Muscle layer of colon (tissue), 2 donors: Measurements from ENCODE around the gene ARPC2.
A peak's percentile ranks its signal among the peaks of the same experiment; 100 is the strongest.

ENCODE experiments used
- H3K27ac ChIP-seq: one replicate; pipeline ENCODE4 v1.7.0; 2013; ENCODE audit warnings: low read depth, mild to moderate bottlenecking, low read length, moderate library complexity
- H3K27me3 ChIP-seq, 2 donors: one replicate each; pipeline ENCODE4 v1.7.0; 2013; ENCODE audit warnings: low read length in 2 of 2, mild to moderate bottlenecking in 2 of 2; ENCODE audit not compliant: insufficient read depth in 2 of 2, control insufficient read depth in 1 of 2
- H3K36me3 ChIP-seq: one replicate; pipeline ENCODE4 v1.7.0; 2013; ENCODE audit warnings: mild to moderate bottlenecking, low read length; ENCODE audit not compliant: insufficient read depth
- H3K4me1 ChIP-seq: one replicate; pipeline ENCODE4 v1.7.0; 2013; ENCODE audit warnings: mild to moderate bottlenecking, low read length; ENCODE audit not compliant: insufficient read depth
- H3K4me3 ChIP-seq, 2 donors: one replicate each; pipeline ENCODE4 v1.7.0; 2013; ENCODE audit warnings: low read length in 2 of 2, low read depth in 1 of 2, mild to moderate bottlenecking in 1 of 2, moderate library complexity in 1 of 2
- H3K9ac ChIP-seq: one replicate; pipeline ENCODE4 v1.7.0; 2013; ENCODE audit warnings: low read length
- H3K9me3 ChIP-seq: one replicate; pipeline ENCODE4 v1.7.0; 2013; ENCODE audit warnings: mild to moderate bottlenecking, low read length
- donor health status: abdominal sarcoma.
- donor health status: Adenocarcinoma of cecum.

The ARPC2 gene

DNA sequence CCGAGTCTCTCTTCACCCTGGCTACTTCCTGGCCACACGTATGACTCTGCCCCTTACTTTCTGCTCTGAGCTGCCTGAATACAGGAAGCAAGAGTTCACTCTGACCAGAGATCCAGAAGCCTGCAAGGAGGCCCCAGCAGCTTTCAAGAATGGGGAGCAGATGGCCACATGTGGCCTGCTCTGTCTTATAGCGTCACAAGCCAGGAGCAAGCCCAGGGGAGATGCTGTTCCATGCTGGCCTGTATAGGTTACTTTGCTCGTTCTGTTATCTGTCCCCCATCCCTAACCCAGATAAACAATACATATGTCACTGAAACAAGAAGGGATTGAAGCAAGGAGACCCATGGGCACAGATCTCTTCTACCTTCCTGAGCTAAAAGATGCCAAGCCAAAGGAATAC is 57.6 kb downstream of the ARPC2 start:
- peaks cover 62% of the 10 kb centered on the region for H3K36me3 ChIP-seq
- H3K27me3 ChIP-seq = no peaks in the 10 kb centered on the region
- no peak overlapping the region for H3K9ac ChIP-seq
- no peak overlapping the region for H3K27ac ChIP-seq
- no peaks in the 10 kb centered on the region for H3K9me3 ChIP-seq
- peaks cover 24% of the 10 kb centered on the region for H3K4me1 ChIP-seq
- H3K4me3 ChIP-seq = no peak overlapping the region

DNA sequence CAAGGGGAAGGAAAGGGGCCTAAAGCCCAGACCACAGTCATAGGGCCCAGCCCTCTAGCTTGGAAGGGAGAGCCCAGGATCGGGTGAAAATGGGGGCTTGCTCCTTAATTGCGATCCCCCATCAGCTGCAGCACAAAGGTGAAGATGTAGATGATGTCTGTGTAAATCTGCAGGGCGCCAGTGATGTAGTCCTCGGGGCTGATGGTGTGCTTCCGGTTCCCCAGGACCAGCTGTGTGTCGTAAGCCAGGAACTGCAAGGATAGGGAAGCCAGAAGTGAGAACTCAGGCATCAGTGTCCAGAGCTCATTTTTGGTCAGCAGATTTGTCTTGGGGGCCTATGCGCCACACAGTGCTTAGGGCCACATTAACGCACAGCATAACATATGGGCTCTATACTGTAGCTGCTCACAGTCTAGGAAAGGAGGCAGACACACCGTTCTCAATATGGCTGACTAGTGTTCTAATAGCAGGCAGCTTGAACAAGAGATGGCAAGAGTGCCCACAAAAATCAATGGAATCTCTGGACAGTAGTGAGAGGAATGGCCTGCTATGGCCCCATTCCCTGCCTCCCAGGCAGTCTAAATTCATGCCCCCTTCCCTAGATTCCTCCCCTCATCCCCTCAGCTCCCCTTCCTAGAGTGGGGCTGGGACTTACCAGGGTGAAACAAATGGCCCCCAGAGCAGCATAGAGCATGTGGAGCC is 58.5 kb downstream of the ARPC2 start:
- H3K27me3 ChIP-seq = no peaks in the 10 kb centered on the region
- no peak overlapping the region for H3K9ac ChIP-seq
- H3K4me3 ChIP-seq = no peak overlapping the region
- peaks cover 25% of the 10 kb centered on the region for H3K4me1 ChIP-seq
- peaks cover 71% of the 10 kb centered on the region for H3K36me3 ChIP-seq
- no peaks in the 10 kb centered on the region for H3K9me3 ChIP-seq
- peak overlapping the region; percentile 45 for H3K27ac ChIP-seq

DNA sequence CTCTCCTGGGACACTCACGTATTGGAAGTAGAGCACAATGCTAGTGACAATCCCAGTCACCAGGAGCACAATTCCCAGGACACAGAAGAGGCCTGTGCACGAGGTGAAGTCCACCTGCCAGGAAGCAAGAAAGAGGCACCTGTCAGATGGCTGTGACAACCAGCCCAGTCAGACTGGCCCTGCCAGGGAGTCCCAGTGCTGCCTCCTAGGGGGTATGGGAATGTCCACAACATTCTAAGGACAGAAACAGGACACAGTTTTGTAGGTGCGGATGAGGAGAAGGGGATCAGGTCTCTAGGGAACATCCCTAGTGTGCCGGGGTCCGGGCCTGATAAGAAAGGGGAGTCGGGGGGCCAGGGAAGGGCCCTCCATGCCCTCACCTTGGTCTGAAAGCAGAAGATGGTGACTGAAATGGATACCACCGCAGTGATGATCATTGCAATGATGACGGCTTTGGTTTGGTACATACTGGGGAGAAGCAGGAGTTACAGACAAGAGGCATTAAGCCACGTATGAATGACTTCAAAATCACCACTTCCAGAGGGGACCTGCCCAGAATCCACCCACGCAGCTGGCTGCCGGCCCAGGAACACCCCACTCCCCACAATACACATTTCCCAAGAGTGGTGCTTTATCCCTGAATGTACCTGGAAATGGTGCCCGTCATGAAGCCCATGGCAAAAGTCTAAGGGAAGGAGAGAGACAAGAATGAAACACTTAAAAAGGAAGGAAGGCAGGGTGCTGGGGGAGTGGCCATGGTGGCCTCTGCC is 60.2 kb downstream of the ARPC2 start:
- Histone ChIP-seq H3K4me3 (no peak overlapping the region), H3K9me3 (no peaks in the 10 kb centered on the region), H3K9ac (no peak overlapping the region), H3K27me3 (no peaks in the 10 kb centered on the region), H3K4me1 (peaks cover 24% of the 10 kb centered on the region), H3K27ac (peak overlapping the region; percentile 22), H3K36me3 (peaks cover 83% of the 10 kb centered on the region)

DNA sequence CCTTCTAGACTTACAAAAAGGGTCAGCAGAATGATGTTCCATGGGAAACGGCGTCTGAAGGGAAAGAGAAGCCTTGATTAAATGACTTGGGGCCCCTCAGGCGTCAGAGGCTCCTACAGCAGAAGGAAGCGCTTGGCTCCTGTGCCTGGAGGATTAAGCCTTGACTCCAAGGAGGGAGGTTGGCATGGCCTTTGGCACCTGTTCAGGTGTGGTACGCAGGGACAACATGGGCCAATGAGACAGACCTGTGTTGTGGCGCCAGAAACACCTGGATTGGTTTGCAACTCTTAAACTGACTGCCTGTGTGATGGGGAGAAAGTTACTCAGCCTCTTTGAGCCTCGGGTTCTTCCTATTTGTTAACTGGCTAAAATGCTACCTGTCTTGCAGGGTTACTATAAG is 60.9 kb downstream of the ARPC2 start:
- H3K9ac ChIP-seq = no peak overlapping the region
- H3K4me3 ChIP-seq = no peak overlapping the region
- H3K27me3 ChIP-seq = no peaks in the 10 kb centered on the region
- H3K27ac ChIP-seq = no peak overlapping the region
- H3K4me1 ChIP-seq = peaks cover 24% of the 10 kb centered on the region
- H3K36me3 ChIP-seq = peaks cover 83% of the 10 kb centered on the region
- H3K9me3 ChIP-seq = no peaks in the 10 kb centered on the region

DNA sequence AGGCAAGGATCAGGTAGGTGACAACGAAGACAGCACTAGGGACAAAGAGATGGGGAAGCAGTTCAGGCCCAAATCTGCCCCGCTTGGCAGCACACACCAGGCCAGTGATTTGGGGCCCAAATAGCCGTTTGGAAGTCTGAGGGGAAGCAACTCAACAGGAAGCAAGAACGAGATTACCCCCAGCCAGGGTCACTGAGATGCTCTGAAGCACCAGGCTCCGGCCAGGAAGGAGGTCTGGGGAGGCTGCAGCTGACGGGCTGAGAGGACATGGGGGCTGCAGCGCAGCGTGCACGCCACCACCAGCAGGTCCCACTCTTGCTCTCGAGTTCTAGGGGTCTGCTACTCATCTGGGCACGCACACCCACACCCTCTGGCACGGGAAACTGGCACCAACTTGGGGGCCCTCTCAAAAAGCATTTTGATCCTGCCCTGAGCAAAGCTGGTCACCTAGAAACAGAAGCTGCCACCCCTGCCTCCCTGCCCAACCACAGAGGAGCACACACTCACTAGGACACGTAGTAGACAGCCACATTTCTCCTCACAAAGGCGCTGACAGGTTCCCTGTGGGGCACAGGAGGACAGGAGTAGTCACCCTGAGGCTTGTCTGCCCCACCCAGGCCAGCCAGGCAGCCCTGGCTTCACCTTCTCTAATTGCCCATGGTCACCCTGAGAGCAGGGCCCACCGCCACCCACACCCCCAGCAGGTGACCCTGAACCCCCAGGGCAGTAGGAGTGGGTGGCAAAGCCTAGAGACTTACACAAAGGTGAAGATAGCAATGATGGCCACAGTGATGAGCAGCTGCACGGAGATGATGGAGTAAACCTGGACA is 61.8 kb downstream of the ARPC2 start:
- Histone ChIP-seq H3K4me1 (peaks cover 29% of the 10 kb centered on the region), H3K9me3 (no peaks in the 10 kb centered on the region), H3K27ac (no peak overlapping the region), H3K4me3 (no peak overlapping the region), H3K36me3 (peaks cover 80% of the 10 kb centered on the region), H3K27me3 (no peaks in the 10 kb centered on the region), H3K9ac (no peak overlapping the region)

DNA sequence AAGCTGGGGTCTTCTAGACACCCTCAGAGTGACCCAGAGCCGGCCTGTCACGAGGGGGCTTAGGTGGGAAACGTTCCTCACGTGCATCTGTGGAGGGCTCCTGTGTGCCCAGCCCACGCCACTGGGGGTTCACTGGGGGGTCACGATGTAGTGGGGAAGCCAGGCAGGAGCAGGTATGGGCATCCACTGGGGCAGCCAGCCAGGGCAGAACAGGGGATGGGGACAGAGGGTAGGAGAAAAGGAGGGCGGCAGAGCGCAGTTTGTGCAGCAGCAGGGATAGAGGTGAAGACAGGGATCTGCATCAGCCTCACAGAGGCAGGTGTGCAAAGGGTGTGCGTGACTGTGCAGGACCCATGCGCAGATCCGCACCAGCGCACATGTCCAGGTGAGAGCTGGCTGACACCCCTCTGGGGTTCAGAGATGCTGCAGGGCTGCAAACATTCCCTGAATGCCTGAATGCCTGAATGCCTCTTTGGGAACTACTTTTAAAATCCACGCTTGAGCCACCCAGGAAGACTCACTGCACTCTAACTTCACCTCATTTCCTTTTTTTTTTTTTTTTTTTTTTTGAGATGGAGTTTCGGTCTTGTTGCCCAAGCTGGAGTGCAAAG is 63.4 kb downstream of the ARPC2 start:
- Histone ChIP-seq H3K4me3 (no peak overlapping the region), H3K27me3 (no peaks in the 10 kb centered on the region), H3K36me3 (peaks cover 64% of the 10 kb centered on the region), H3K9ac (no peak overlapping the region), H3K27ac (no peak overlapping the region), H3K9me3 (no peaks in the 10 kb centered on the region), H3K4me1 (peaks cover 46% of the 10 kb centered on the region)

DNA sequence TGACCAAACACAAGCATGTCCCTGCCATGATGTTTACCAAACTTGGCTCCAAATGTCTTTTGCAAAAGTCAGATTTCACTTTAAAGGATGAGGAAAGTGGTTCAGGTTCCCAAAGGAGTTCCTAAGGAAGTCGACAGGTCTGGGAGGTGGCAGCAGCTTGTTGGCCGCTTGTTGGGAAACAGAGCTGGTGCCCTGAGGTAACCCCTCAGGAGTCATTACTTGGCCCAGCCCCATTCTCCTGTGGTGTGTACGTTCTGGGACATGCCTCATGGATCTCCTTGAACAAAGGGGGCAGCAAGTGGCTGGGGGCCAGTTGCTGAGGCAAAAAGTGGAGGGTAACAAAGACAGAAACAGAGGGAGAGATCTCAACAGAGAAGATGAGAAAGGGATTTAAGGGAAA is 64.5 kb downstream of the ARPC2 start:
- no peak overlapping the region for H3K4me3 ChIP-seq
- H3K27ac ChIP-seq = peak overlapping the region; percentile 74
- no peaks in the 10 kb centered on the region for H3K27me3 ChIP-seq
- H3K4me1 ChIP-seq = peaks cover 56% of the 10 kb centered on the region
- no peaks in the 10 kb centered on the region for H3K9me3 ChIP-seq
- peak overlapping the region; percentile 74 for H3K9ac ChIP-seq
- peaks cover 53% of the 10 kb centered on the region for H3K36me3 ChIP-seq

DNA sequence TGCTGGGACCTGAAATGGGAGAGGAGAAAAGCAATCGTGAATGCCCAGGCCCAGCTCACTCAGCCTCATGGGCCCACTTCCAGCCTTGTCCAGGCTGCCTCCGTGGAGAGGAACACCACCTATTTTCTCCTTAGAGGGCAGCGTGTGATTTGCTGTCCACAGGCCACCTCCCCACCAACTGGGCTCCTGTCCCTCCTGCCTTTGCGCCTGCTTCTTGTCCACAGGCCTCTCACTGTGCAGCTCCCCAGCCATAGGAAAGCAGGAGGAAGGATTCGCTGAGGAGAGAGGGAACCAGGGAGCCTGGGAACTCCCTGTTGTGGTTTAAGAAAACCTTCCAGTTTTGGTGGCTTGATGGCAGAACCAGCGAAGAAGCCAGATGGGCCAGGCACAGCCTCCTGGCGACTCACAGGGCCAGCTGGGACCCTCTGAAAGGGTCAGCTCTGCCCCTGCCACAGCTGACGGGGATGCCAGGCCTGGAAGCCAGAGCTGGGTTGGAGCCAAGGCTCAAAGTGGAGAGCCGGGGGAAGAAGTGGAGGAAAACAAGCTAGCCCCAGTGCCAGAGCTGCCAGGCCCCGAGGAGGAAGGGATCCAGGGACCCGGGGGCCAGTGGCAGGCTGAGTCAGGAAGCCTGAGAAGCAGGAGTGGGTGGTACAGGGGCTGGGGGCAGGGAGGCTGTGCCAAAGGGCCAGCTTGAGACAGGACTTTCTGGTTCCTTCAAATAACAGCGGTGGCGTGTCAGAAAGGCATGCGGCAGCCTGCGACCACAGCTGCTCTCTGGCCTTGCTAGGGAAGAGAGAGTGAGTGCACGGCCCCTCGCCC is 65.4 kb downstream of the ARPC2 start:
- Histone ChIP-seq H3K9ac (peak overlapping the region; percentile 74), H3K27ac (peak overlapping the region; percentile 74), H3K36me3 (peaks cover 43% of the 10 kb centered on the region), H3K4me3 (peak overlapping the region in 1 of 2 donors; percentile 25), H3K4me1 (peaks cover 61% of the 10 kb centered on the region), H3K9me3 (no peaks in the 10 kb centered on the region), H3K27me3 (no peaks in the 10 kb centered on the region)

DNA sequence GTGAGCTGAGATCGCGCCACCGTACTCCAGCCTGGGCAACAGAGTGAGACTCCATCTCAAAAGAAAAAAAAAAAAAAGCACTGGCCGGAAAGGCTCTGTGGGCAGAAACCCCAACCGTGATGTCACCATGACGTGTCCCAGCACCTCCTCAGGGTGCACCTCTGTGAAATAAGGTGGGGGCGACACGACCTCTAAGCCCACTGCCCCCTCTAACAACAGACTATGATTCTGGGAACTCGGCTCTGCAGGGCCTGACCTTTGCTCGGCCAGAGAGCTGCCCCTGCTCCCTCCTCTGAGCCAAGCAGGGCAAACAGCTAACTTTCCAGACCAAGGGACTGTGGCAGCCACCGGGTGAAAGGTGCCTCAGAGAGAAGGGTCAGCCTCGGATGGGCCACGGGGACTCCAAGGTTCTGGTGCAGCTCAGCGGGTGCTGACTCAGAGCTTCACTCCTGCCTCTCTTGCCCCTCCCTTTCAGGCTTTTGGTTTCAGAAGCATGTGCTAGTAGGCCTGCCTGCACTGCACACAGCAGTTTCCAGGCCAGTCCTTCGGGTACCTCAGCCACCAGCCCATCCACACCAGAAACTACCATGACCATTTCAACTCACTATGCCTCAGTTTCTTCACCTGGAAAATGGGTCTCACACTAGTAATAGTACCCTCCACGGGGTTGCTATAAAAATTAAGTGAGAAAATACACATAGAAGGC is 67.3 kb downstream of the ARPC2 start:
- peaks cover 76% of the 10 kb centered on the region for H3K4me1 ChIP-seq
- H3K4me3 ChIP-seq = peak overlapping the region in 1 of 2 donors; percentile 43
- H3K9ac ChIP-seq = peak overlapping the region; percentile 58
- no peaks in the 10 kb centered on the region for H3K9me3 ChIP-seq
- no peaks in the 10 kb centered on the region for H3K27me3 ChIP-seq
- H3K27ac ChIP-seq = peak overlapping the region; percentile 88
- H3K36me3 ChIP-seq = peaks cover 25% of the 10 kb centered on the region

DNA sequence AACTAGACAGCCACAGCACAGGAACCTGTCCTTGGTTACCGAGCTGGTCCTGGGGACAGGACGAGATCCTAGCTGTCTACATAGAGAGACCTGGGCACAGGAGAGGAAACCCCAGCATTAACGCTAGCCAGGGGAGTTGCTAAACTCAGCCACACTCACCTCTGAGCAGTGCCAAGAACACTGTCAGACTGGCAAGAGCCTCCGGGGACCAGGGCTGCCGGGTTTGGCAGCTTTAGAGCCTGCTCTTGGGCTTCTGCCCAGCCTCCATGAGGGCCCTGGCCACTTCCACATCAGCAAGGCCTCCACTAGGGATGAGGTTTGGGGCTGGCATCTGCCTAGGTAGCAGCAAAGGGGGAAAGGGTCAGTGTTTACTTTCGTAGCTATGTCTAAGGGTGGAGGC is 68.6 kb downstream of the ARPC2 start:
- Histone ChIP-seq H3K27ac (peak overlapping the region; percentile 88), H3K4me1 (peaks cover 88% of the 10 kb centered on the region), H3K27me3 (no peaks in the 10 kb centered on the region), H3K9ac (peak overlapping the region; percentile 69), H3K9me3 (no peaks in the 10 kb centered on the region), H3K36me3 (peaks cover 11% of the 10 kb centered on the region), H3K4me3 (peak overlapping the region in 1 of 2 donors; percentile 71)
